SK-MEL-5 (cell line): Measurements from ENCODE around the gene NTM. TPM values are rescaled to one million over a fixed set of nuclear protein-coding genes. Genes with fewer than 3 reads are reported as not detected.
"Not testable (repeated sequence)": the region's sequence is repeated elsewhere in the genome, so short reads cannot be mapped to it uniquely, and the experiment has no call there.

Experiments
- DNase-seq: peaks from one replicate; pipeline ENCODE4 v3.0.0-alpha.2; 2016; ENCODE audit warnings: low read depth, low spot score
- in situ Hi-C: cut with HindIII; loops from 2 replicates; pipeline ENCODE4 v1.10.0; 2016; ENCODE audit warnings: low sequenced_read_pairs, high pct_unique_total_duplicates, low pct_unique_long_range_greater_than_20kb
- total RNA-seq: library from RNA; depleted of rRNA; stranded (reverse); fragments of >200 nt; shearing (Covaris generic); gene quantifications from 2 replicates; pipeline ENCODE4 v1.2.3, GENCODE V29; 2014

The NTM gene
- total RNA-seq, 1 experiment from 2014 or later: 0.95 TPM

GRCh38 chr11:132346558-132347148, 976.2 kb downstream of the NTM start:
- in situ Hi-C loops: no loop called here
- no peak for DNase-seq

- no peak for DNase-seq
- in situ Hi-C loops: no loop called here
Observed at GRCh38 chr11:132347156-132348090, 977.0 kb downstream of the NTM start.

GRCh38 chr11:132349811-132350733, 979.7 kb downstream of the NTM start:
- no peak for DNase-seq
- in situ Hi-C loops: no loop called here

GRCh38 chr11:132351050-132351449, 980.6 kb downstream of the NTM start:
- DNase-seq: no peak
- in situ Hi-C loops: no loop called here

GRCh38 chr11:132352497-132352896, 982.1 kb downstream of the NTM start:
- DNase-seq: no peak
- in situ Hi-C loops: no loop called here

GRCh38 chr11:132353255-132353654, 982.8 kb downstream of the NTM start:
- no peak for DNase-seq
- in situ Hi-C loops: no loop called here

- in situ Hi-C loops: no loop called here
- no peak for DNase-seq
Observed at GRCh38 chr11:132357811-132358572, 987.6 kb downstream of the NTM start.

GRCh38 chr11:132358573-132358953, 988.1 kb downstream of the NTM start:
- in situ Hi-C loops: no loop called here
- DNase-seq: no peak

GRCh38 chr11:132361011-132361550, 990.7 kb downstream of the NTM start:
- no peak for DNase-seq
- in situ Hi-C loops: no loop called here

GRCh38 chr11:132365650-132366049, 995.2 kb downstream of the NTM start:
- in situ Hi-C loops: no loop called here
- no peak for DNase-seq

GRCh38 chr11:132367293-132367692, 996.9 kb downstream of the NTM start:
- in situ Hi-C loops: no loop called here
- DNase-seq: no peak

- in situ Hi-C loops, DNase-seq: not testable (repeated sequence)
Observed at GRCh38 chr11:132370114-132370513, 999.7 kb downstream of the NTM start.

GRCh38 chr11:132373405-132374143, 1003.2 kb downstream of the NTM start:
- in situ Hi-C loops: no loop called here
- DNase-seq: no peak

GRCh38 chr11:132379540-132379939, 1009.1 kb downstream of the NTM start:
- DNase-seq: no peak
- in situ Hi-C loops: no loop called here
